COLO668 (cell line): ENCODE measurements around the gene MKRN2.
"Not testable (repeated sequence)": the region's sequence is repeated elsewhere in the genome, so short reads cannot be mapped to it uniquely, and the experiment has no call there.

Experiments used
- DNase-seq: peaks from one replicate; lab custom pipeline; 2025; ENCODE audit not compliant: unreplicated experiment; lab: John Stamatoyannopoulos, UW

Gene MKRN2

GRCh38 chr3:12627370-12627769 is 70.5 kb downstream of the MKRN2 start:
- no peak for DNase-seq

- no peak for DNase-seq
Observed at GRCh38 chr3:12628813-12629212, 71.9 kb downstream of the MKRN2 start.

- peak; percentile 1 for DNase-seq
Observed at GRCh38 chr3:12629560-12629959, 72.7 kb downstream of the MKRN2 start.

- DNase-seq, result no peak
Observed at GRCh38 chr3:12630292-12630691, 73.4 kb downstream of the MKRN2 start.

- not testable (repeated sequence) for DNase-seq
Observed at GRCh38 chr3:12630843-12631242, 74.0 kb downstream of the MKRN2 start.

- DNase-seq, result no peak
Observed at GRCh38 chr3:12632523-12632922, 75.6 kb downstream of the MKRN2 start.

DNA sequence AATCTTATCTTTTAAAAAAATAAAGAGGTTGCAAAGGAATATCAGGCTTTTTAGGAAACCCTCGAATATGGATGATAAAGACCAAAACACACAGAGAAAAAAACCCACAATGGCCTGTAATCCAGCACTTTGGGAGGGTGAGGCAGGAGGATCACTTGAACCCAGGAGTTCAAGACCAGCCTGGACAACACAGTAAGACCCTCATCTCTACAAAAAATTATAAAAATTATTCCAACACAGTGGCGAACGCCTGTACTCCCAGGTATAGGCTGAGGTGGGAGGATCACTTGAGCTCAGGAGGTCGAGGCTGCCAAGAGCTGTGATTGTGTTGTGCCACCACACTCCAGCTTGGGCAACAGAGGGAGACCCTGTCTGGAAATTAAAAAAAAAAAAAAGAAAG is 76.2 kb downstream of the MKRN2 start:
- DNase-seq, result no peak
